COLO829 (cell line): ENCODE data around the gene ARRB1.
"Not testable (repeated sequence)": the region's sequence is repeated elsewhere in the genome, so short reads cannot be mapped to it uniquely, and the experiment has no call there.

ENCODE experiments used
- DNase-seq: peaks from one replicate; pipeline ENCODE4 v3.0.0; 2012; ENCODE audit warnings: low spot score

The ARRB1 gene

DNA sequence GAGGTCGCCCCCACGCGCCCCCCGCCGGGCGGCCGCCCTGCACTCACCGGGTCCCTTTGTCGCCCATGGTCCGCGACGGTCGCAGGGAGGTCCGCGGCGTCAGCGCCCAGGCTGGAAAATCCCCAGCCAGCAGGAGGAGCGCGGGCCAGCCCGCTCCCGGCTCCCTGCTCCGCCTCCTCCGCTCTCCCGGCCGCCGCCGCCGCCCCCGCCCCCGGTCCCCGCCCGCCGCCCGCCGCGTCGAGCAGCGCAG, at the start of gene ARRB1:
Gene ARRB1 (minus strand): TSS at position 121 of the 250 bp plus-strand sequence. CDS start 54 bp downstream, at position 67.
- DNase-seq, result peak; percentile 48

DNA sequence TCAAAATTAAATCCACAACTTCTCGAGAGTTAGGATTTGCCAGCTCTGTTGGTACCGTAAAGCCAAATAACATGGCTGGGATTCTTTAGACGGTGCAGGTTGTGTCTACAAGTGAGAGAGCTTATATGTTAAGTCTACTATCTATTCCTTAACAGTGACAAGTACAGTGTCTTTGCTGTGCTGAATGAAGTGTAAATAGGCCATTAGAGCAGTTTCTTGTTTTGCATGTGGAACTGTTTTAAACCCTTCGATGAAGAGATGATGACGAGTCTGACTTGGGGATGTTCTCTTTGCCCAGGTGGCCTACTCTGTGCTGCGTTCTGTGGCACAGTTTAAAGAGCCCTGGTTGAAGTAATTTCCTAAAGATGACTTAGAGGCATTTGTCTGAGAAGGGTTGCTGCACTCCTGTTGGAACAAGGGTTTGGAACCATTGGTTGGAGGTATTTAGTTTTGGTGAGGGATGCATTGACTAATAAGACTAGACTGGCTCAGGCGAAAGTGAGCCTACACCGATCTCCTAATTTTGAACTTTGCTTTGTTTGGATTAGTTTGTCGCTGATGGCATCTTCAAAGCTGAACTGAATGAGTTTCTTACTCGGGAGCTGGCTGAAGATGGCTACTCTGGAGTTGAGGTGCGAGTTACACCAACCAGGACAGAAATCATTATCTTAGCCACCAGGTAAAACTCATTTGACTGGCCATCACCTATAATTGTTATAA, 48.8 kb upstream of the ARRB1 start:
- no peak for DNase-seq

GRCh38 chr11:75399344-75400145, 48.1 kb upstream of the ARRB1 start, which contains the start of gene RPS3:
TSS of gene RPS3 (plus strand) at chr11:75399518. CDS start at chr11:75399548, 30 bp downstream.
- peak; percentile 95 for DNase-seq

DNA sequence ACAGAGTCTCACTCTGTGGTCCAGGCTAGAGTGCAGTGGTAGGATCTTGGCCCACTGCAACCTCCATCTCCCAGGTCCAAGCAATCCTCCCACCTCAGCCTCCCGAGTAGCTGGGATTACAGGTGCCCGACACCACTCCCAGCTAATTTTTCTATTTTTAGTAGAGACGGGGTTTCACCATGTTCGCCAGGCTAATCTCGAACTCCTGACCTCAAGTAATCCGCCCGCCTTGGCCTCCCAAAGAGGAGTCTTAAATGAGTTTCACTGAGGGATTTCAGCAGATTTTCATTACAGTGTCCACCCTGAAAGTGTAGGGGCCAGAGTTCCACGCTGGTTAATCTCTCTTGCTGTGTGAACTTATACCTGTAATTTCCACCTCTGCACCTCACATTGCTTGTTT, 47.4 kb upstream of the ARRB1 start:
- no peak for DNase-seq

DNA sequence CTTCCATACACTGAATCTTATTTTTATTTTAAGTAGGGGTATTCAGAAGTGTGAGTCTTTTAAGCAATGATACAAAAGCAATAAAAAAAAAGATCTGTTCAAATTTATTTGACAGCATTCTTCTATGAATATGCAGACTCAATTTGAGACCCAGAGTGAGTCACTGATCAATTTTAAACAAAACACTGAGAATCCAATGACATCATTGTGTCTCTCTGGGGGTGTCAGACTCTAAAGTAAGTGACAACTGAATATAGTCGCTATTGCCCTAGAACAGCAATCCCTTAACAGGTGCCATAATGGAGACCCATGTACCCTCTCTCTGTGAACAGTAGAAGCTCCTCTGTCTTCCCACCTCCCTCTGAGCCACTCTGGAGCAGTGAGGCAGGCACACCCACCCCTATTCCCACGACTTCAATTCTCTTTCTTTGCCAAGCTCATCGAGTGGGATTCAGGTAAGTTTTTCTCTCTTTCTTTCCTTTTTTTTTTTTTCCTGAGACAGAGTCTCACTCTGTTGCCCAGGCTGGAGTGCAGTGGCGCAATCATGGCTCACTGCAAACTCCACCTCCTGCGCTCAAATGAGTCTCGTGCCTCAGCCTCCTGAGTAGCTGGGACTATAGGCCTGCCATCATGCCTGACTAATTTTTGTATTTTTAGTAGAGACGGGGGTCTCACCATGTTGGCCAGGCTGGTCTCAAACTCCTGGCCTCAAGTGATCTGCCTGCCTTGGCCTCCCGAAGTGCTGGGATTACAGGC, 42.8 kb upstream of the ARRB1 start:
- DNase-seq, result no peak

DNA sequence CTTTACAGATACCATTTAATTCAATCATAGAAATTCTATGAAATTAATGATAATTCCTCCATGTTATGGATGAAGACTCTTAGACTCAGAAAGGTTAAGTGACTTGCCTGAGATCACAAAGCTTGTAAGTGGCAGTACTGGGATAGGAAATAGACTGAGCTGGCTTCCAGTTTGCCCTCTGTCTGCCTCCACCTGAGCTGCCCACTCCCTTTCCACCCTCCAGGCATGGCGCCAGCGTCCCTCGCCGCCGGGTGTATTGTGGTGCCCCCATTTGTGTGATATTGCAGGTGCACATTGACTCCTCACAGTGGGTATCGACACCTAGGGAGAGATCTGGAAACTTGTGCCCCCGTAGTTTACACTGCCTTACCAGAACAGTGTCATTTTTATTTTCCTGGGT, 38.5 kb upstream of the ARRB1 start:
- DNase-seq, result no peak

GRCh38 chr11:75389276-75389605, 37.8 kb upstream of the ARRB1 start:
- no peak for DNase-seq

DNA sequence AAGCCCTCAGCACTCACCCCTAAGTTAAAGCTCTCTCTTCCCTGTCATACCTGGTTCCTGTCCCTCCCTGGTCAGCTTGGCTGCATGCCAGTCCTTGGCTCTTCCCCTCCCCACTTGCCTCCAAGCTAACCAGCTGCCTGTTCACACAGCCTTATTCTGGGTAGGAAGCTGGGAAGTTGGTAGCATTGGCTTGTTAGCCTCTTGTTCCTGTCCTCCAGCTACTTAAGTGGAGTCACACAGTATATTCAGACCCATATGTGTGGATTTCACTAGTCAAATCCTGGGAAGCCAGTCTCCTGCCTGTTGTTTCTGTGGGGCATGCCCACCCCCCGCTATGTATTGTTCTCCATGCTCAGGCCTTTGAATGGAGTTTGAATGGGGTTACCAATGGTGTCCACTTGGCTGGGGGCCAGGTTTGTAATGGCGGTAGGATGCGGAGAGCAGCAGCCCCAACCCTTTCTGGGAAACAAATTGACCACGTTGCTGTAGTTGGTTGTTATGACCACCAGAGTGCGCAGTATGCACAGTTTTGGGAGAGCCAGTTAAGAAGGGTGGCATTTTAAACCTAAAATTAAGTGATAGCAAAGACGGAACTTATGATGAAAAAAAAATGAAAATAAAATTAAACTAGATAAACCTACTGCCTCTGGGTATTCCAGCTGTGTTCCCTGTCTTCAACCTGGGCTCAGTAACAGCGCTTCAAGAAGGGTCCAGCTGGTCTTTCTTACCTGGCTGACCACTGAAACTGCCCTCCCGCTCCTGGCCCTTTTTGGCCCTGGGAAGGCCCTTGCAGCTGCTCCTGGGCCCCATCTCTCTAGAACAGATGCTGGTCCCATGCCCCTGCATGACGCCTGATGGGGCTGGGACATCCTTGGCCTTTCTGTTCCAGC, 37.2 kb upstream of the ARRB1 start:
- peak; percentile 82 for DNase-seq

- DNase-seq, result no peak
These were observed 36.4 kb upstream of the ARRB1 start for GRCh38 chr11:75387736-75388294.

GRCh38 chr11:75386942-75387630, 35.6 kb upstream of the ARRB1 start:
- no peak for DNase-seq

GRCh38 chr11:75384438-75385080, 33.1 kb upstream of the ARRB1 start:
- peak; percentile 77 for DNase-seq

GRCh38 chr11:75383246-75383645, 31.8 kb upstream of the ARRB1 start:
- DNase-seq, result no peak

GRCh38 chr11:75380716-75381420, 29.4 kb upstream of the ARRB1 start:
- DNase-seq, result no peak

DNA sequence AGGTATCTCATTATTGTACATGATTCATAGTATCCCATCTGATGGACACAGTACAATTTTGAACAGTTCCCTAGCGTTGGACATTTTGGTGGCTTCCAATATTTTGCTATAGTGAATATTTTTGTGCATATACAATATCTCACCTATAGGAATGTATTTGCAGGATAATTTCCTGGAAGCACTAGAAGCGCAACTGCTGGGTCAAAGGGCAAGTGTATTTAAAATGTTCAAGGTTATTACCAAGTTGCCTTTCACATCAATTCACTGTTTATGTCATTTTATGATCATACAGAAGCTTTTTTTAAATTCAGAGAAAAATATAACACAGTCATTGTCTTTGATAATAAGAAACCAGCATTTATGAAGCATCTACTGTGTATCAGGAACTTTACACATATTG, 28.8 kb upstream of the ARRB1 start:
- DNase-seq, result no peak

DNA sequence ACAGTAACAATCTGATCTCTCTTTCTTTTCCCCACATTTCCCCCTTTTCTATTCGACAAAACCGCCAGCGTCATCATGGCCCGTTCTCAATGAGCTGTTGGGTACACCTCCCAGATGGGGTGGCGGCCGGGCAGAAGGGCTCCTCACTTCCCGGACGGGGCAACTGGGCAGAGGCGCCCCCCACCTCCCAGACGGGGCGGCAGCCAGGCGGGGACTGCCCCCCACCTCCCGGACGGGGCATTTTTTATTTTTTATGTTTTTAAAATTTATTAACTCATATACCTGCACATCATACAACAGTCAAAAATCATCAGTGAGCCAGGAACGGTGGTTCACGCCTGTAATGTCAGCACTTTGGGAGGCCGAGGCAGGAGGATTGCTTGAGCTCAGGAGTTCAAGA, 27.3 kb upstream of the ARRB1 start:
- DNase-seq, result not testable (repeated sequence)

DNA sequence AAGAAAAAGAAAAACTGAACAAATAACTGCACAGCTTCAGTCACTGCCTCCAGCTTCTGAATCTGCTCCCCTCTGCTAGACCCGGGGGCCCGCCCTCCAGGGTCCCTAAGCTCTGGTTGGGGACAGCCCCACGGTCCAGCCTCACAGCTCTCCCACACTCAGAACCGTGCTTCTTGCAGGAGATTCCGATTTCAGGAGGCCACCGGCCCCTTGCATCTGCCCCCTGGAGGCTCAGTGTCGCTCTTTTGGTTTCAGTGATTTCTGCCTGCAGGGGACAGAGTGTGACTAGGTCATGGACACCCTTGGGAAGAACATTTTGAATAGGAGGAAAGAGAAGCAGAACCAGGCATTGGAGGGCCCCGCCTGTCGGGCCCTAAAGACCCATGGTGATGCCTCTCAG, 24.7 kb upstream of the ARRB1 start:
- no peak for DNase-seq

DNA sequence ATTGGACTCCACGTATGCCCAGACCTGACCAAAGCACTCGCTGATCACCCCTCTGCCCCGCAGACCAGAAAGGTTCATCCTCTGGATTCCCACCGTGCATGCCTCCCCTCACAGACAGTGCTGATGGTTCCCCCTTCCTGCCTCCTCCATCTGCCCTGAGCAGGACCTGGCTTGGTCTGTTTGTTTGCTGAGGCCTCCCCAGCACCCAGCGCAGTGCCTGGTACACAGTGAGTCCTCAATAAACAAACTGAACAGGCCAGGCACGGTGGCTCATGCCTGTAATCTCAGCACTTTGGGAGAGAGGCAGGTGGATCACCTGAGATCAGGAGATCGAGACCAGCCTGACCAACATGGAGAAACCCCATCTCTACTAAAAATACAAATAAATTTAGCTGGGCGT, 24.2 kb upstream of the ARRB1 start:
- DNase-seq, result no peak

DNA sequence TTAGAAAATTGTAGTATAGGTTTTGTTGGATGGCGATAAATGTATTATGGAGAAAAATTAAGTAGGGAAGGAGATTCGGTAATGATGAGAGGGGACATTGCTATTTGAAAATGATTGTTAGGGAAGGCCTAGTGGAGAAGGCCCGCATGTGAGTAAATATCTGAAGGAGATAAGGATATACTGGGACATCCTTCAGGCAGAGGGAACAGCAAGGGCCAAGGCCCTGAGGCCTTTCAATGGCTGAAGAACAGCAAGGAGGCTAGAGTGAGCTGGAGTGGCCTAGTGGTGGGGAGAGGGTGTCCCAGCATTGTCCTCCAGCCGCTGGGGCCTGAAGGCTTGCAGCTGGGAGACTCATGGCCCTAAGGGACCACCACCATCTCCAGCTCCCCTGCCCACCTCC, 23.2 kb upstream of the ARRB1 start:
- DNase-seq, result no peak

- no peak for DNase-seq
These were observed 21.7 kb upstream of the ARRB1 start for GRCh38 chr11:75373201-75373600.
